HEK293 (cell line): ENCODE results near the gene MAP1A.

ENCODE experiments used
- ATF2 ChIP-seq: fragments of 450-650 bp; formaldehyde crosslinking; IDR thresholded peaks from 2 replicates; pipeline ENCODE4 v1.5.1; 2016; ENCODE audit warnings: missing biosample characterization, missing genetic modification characterization, low read depth
- CTCF ChIP-seq: fragments of 450-650 bp; formaldehyde crosslinking; IDR thresholded peaks from 2 replicates; pipeline ENCODE4 v1.5.1; 2016; ENCODE audit warnings: missing biosample characterization, missing genetic modification characterization
- PRDM2 ChIP-seq: fragments of 450-650 bp; formaldehyde crosslinking; IDR thresholded peaks from 2 replicates; pipeline ENCODE4 v1.5.1; 2016; ENCODE audit warnings: missing biosample characterization, missing genetic modification characterization, borderline replicate concordance
- REST ChIP-seq: fragments of 450-650 bp; formaldehyde crosslinking; IDR thresholded peaks from 2 replicates; pipeline ENCODE4 v1.5.1; 2016; ENCODE audit warnings: missing biosample characterization, missing genetic modification characterization
- SETDB1 ChIP-seq: IDR thresholded peaks from one replicate; pipeline ENCODE4 v1.6.1; 2017; ENCODE audit warnings: mild to moderate bottlenecking, low read length, moderate library complexity, mixed read lengths; ENCODE audit not compliant: insufficient read length
- ZBTB26 ChIP-seq: fragments of 450-650 bp; formaldehyde crosslinking; optimal IDR thresholded peaks from 2 replicates; pipeline ENCODE3; 2016; ENCODE audit warnings: missing biosample characterization, mild to moderate bottlenecking, missing genetic modification characterization
- ZIC2 ChIP-seq: fragments of 450-650 bp; formaldehyde crosslinking; IDR thresholded peaks from 2 replicates; pipeline ENCODE4 v1.5.1; 2016; ENCODE audit warnings: missing biosample characterization, missing genetic modification characterization
- ZNF146 ChIP-seq: fragments of 450-650 bp; formaldehyde crosslinking; IDR thresholded peaks from 2 replicates; pipeline ENCODE4 v1.5.1; 2016; ENCODE audit warnings: missing biosample characterization, missing genetic modification characterization
- ZNF174 ChIP-seq: fragments of 450-650 bp; formaldehyde crosslinking; IDR thresholded peaks from 2 replicates; pipeline ENCODE4 v1.5.0; 2017; ENCODE audit warnings: missing biosample characterization, mild to moderate bottlenecking, missing genetic modification characterization
- ZNF670 ChIP-seq: fragments of 450-650 bp; formaldehyde crosslinking; IDR thresholded peaks from 2 replicates; pipeline ENCODE4 v1.5.1; 2016; ENCODE audit warnings: missing biosample characterization, missing genetic modification characterization, low read depth

GRCh38 chr15:43550527-43551363, 33.3 kb downstream of the MAP1A start:
- TF ChIP-seq ZIC2 (tag by site-specific recombination) (no peak), REST (no peak), CTCF (tag by site-specific recombination) (no peak), ZNF174 (no peak), ZBTB26 (tag by site-specific recombination) (no peak), ATF2 (tag by site-specific recombination) (no peak), PRDM2 (no peak), ZNF670 (tag by site-specific recombination) (no peak), ZNF146 (tag by site-specific recombination) (no peak), SETDB1 (no peak)
